CD14-positive monocyte (primary cell): ENCODE results near the gene GRM8. TPM values are rescaled to one million over a fixed set of nuclear protein-coding genes. Genes with fewer than 3 reads are reported as not detected.

Experiments
- DNase-seq, 3 donors: peaks; one replicate each; pipeline ENCODE4 v3.0.0-alpha.2; 2011 to 2022
- H2AFZ ChIP-seq: 2 replicates; pipeline ENCODE4 v1.6.0; 2012; ENCODE audit warnings: mild to moderate bottlenecking, low read depth, low read length, inconsistent platforms; ENCODE audit not compliant: insufficient read depth, poor library complexity, severe bottlenecking
- H3K27ac ChIP-seq, 2 donors: 1 replicate in 1 of 2; 2 replicates in 1 of 2; pipeline ENCODE4 v1.5.1; 2012 to 2013; ENCODE audit warnings: low read length in 2 of 2, control low read depth in 1 of 2, inconsistent platforms in 1 of 2, low read depth in 1 of 2, mild to moderate bottlenecking in 1 of 2
- H3K27me3 ChIP-seq, 2 donors: one replicate each; pipeline versions ENCODE4 v1.6.0 to v1.6.1; 2011 to 2013; ENCODE audit warnings: low read length in 2 of 2; ENCODE audit not compliant: control insufficient read depth in 2 of 2, insufficient read depth in 2 of 2
- H3K36me3 ChIP-seq, 2 donors: replicated peaks in 1 of 2; 1 replicate in 1 of 2; 2 replicates in 1 of 2; pipeline versions ENCODE4 v1.5.1 to v1.6.1; 2012 to 2013; ENCODE audit warnings: low read length in 2 of 2, control low read depth in 1 of 2, inconsistent platforms in 1 of 2, mild to moderate bottlenecking in 1 of 2; ENCODE audit not compliant: insufficient read depth in 2 of 2, control insufficient read depth in 1 of 2
- H3K4me1 ChIP-seq, 2 donors: 1 replicate in 1 of 2; 2 replicates in 1 of 2; pipeline versions ENCODE4 v1.5.1 to v1.6.1; 2012 to 2013; ENCODE audit warnings: low read length in 2 of 2, control low read depth in 1 of 2, inconsistent platforms in 1 of 2, mild to moderate bottlenecking in 1 of 2, moderate library complexity in 1 of 2; ENCODE audit not compliant: insufficient read depth in 2 of 2, control insufficient read depth in 1 of 2
- H3K4me2 ChIP-seq: replicated peaks from 2 replicates; pipeline ENCODE3; 2012; ENCODE audit warnings: low read length, moderate library complexity, mild to moderate bottlenecking; ENCODE audit not compliant: poor library complexity, severe bottlenecking; ENCODE audit errors: extremely low read depth
- H3K4me3 ChIP-seq, 3 experiments: fragments of 200-600 bp in 1 of 3; sonication (generic) in 1 of 3; replicated peaks in 1 of 3; 1 replicate in 2 of 3; 2 replicates in 1 of 3; pipeline ENCODE4 v1.5.1; 2011 to 2013; ENCODE audit warnings: low read length in 3 of 3, mild to moderate bottlenecking in 3 of 3, control low read depth in 2 of 3, low read depth in 2 of 3, inconsistent platforms in 1 of 3, moderate library complexity in 1 of 3
- H3K79me2 ChIP-seq: 2 replicates; pipeline ENCODE4 v1.6.0; 2012; ENCODE audit warnings: mild to moderate bottlenecking, control low read depth, inconsistent platforms, low read length, moderate library complexity; ENCODE audit not compliant: insufficient read depth
- H3K9ac ChIP-seq: 2 replicates; pipeline ENCODE4 v1.6.0; 2017; ENCODE audit warnings: low read length, mild to moderate bottlenecking; ENCODE audit not compliant: insufficient read depth, poor library complexity, severe bottlenecking
- H3K9me3 ChIP-seq, 2 donors: replicated peaks in 1 of 2; 1 replicate in 1 of 2; 2 replicates in 1 of 2; pipeline versions ENCODE4 v1.5.1 to v1.6.1; 2012 to 2013; ENCODE audit warnings: low read length in 2 of 2, control low read depth in 1 of 2; ENCODE audit not compliant: control insufficient read depth in 1 of 2, insufficient read depth in 1 of 2
- H4K20me1 ChIP-seq: 2 replicates; pipeline ENCODE4 v1.6.0; 2012; ENCODE audit warnings: mild to moderate bottlenecking, low read length, control low read depth, moderate library complexity; ENCODE audit not compliant: insufficient read depth
- H3K27ac Mint-ChIP-seq, 7 donors: one replicate each; pipeline ENCODE4 v1.8.0; 2020; ENCODE audit warnings: mild to moderate bottlenecking in 7 of 7, mixed read lengths in 7 of 7, moderate library complexity in 6 of 7, inconsistent platforms in 2 of 7
- H3K27me3 Mint-ChIP-seq, 3 donors: one replicate each; pipeline ENCODE4 v1.8.0; 2021 to 2022; ENCODE audit warnings: low read depth in 3 of 3, mild to moderate bottlenecking in 3 of 3, mixed read lengths in 3 of 3, moderate library complexity in 3 of 3, inconsistent platforms in 1 of 3
- H3K36me3 Mint-ChIP-seq, 2 donors: one replicate each; pipeline ENCODE4 v1.8.0; 2020; ENCODE audit warnings: mixed read lengths in 2 of 2, inconsistent platforms in 1 of 2, mild to moderate bottlenecking in 1 of 2
- H3K4me1 Mint-ChIP-seq: one replicate; pipeline ENCODE4 v1.8.0; 2020; ENCODE audit warnings: mild to moderate bottlenecking, mixed read lengths
- H3K4me3 Mint-ChIP-seq, 2 donors: one replicate each; pipeline ENCODE4 v1.8.0; 2020; ENCODE audit warnings: mild to moderate bottlenecking in 2 of 2, mixed read lengths in 2 of 2, moderate library complexity in 1 of 2
- H3K9me3 Mint-ChIP-seq, 7 donors: one replicate each; pipeline ENCODE4 v1.8.0; 2020 to 2022; ENCODE audit warnings: mixed read lengths in 7 of 7, mild to moderate bottlenecking in 6 of 7, moderate library complexity in 6 of 7, inconsistent platforms in 2 of 7
- WGBS: methylation state at CpG from one replicate; pipeline ENCODE4 v1.1.5; 2013; ENCODE audit warnings: missing lambda C conversion rate; ENCODE audit not compliant: insufficient coverage; 5-methylcytosine and 5-hydroxymethylcytosine counted together
- intact Hi-C, 2 donors: fragments of 100-400 bp; cut with micrococcal nuclease; formaldehyde crosslinking; loops; one replicate each; pipeline versions ENCODE4 v1.15.0 to v1.15.1; 2023
- polyA plus RNA-seq, 3 donors: library from polyadenylated mRNA; depleted of rRNA in 1 of 3; unstranded in 2 of 3; stranded (reverse) in 1 of 3; fragments of 300-500 nt in 2 of 3; fragments of >200 nt in 1 of 3; fragmentation: Illumina TruSeq in 2 of 3; gene quantifications; 1 replicate in 2 of 3; 2 replicates in 1 of 3; pipeline ENCODE4 v1.2.3, GENCODE V29; 2012 to 2021
- TF ChIP-seq, protein P1 (sequence below): fragments of 200-600 bp; IDR thresholded peaks from one replicate; pipeline ENCODE4 v1.8.0; 2022; ENCODE audit warnings: antibody characterized with exemption, mild to moderate bottlenecking

GRM8 gene
- polyA plus RNA-seq, 3 donors, result not detected

GRCh38 chr7:127187740-127188139, 65.0 kb downstream of the GRM8 start:
- H3K27me3 ChIP-seq, result no peaks in the 10 kb centered on the region
- no peaks in the 10 kb centered on the region for H3K9me3 ChIP-seq
- TF ChIP-seq, protein P1, sequence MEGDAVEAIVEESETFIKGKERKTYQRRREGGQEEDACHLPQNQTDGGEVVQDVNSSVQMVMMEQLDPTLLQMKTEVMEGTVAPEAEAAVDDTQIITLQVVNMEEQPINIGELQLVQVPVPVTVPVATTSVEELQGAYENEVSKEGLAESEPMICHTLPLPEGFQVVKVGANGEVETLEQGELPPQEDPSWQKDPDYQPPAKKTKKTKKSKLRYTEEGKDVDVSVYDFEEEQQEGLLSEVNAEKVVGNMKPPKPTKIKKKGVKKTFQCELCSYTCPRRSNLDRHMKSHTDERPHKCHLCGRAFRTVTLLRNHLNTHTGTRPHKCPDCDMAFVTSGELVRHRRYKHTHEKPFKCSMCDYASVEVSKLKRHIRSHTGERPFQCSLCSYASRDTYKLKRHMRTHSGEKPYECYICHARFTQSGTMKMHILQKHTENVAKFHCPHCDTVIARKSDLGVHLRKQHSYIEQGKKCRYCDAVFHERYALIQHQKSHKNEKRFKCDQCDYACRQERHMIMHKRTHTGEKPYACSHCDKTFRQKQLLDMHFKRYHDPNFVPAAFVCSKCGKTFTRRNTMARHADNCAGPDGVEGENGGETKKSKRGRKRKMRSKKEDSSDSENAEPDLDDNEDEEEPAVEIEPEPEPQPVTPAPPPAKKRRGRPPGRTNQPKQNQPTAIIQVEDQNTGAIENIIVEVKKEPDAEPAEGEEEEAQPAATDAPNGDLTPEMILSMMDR, result no peak
- H3K4me2 ChIP-seq, result no peak overlapping the region
- intact Hi-C loops, result no loop called here
- no peak overlapping the region for H3K27ac ChIP-seq
- H4K20me1 ChIP-seq, result no peaks in the 10 kb centered on the region
- Mint-ChIP-seq H3K4me1 (no peaks in the 10 kb centered on the region), H3K4me3 (no peak overlapping the region), H3K27me3 (no peaks in the 10 kb centered on the region), H3K27ac (no peak overlapping the region), H3K36me3 (no peaks in the 10 kb centered on the region), H3K9me3 (no peaks in the 10 kb centered on the region)
- no peaks in the 10 kb centered on the region for H3K36me3 ChIP-seq
- no CpG with 5 or more reads among the region's 1 CpG for WGBS
- no peak overlapping the region for H3K9ac ChIP-seq
- H3K79me2 ChIP-seq, result no peaks in the 10 kb centered on the region
- no peaks in the 10 kb centered on the region for H3K4me1 ChIP-seq
- no peak for DNase-seq
- no peak overlapping the region for H3K4me3 ChIP-seq
- no peak overlapping the region for H2AFZ ChIP-seq

GRCh38 chr7:127186686-127187085, 66.1 kb downstream of the GRM8 start:
- intact Hi-C loops, result no loop called here
- Histone ChIP-seq H3K4me3 (no peak overlapping the region), H3K27ac (no peak overlapping the region), H3K4me2 (no peak overlapping the region), H4K20me1 (no peaks in the 10 kb centered on the region), H3K36me3 (no peaks in the 10 kb centered on the region), H3K9me3 (no peaks in the 10 kb centered on the region), H3K27me3 (no peaks in the 10 kb centered on the region), H3K4me1 (no peaks in the 10 kb centered on the region), H3K9ac (no peak overlapping the region), H2AFZ (no peak overlapping the region), H3K79me2 (no peaks in the 10 kb centered on the region)
- WGBS, result no CpG with 5 or more reads among the region's 1 CpG
- H3K27ac Mint-ChIP-seq, result no peak overlapping the region
- DNase-seq, result no peak
- H3K36me3 Mint-ChIP-seq, result no peaks in the 10 kb centered on the region
- H3K27me3 Mint-ChIP-seq, result no peaks in the 10 kb centered on the region
- TF ChIP-seq, protein P1, result no peak
- H3K4me1 Mint-ChIP-seq, result no peaks in the 10 kb centered on the region
- H3K4me3 Mint-ChIP-seq, result no peak overlapping the region
- H3K9me3 Mint-ChIP-seq, result no peaks in the 10 kb centered on the region
